ENCODE results near the gene MEAF6. TPM values are rescaled to one million over a fixed set of nuclear protein-coding genes. Genes with fewer than 3 reads are reported as not detected.
A peak's percentile ranks its signal among the peaks of the same experiment; 100 is the strongest.
"Not testable (repeated sequence)": the region's sequence is repeated elsewhere in the genome, so short reads cannot be mapped to it uniquely, and the experiment has no call there.

The MEAF6 gene
- total RNA-seq, 6 donors from 2014 or later, result 59.9 to 131 (median 75.1) TPM

- H3K9me3 ChIP-seq, result no peaks in the 10 kb centered on the region
- H3K27me3 ChIP-seq, result no peaks in the 10 kb centered on the region
- no peaks in the 10 kb centered on the region for H3K4me1 ChIP-seq
- no peak for TF ChIP-seq EP300 (IDR thresholded peaks at IDR 0.05)
- no peak for TF ChIP-seq CTCF (IDR thresholded peaks at IDR 0.05)
- no peak for TF ChIP-seq POLR2A (IDR thresholded peaks at IDR 0.05)
- no peak for TF ChIP-seq POLR2AphosphoS5 (IDR thresholded peaks at IDR 0.05)
- peak in 1 of 2 donors; percentile 46 for ATAC-seq (ENCODE audit: low FRiP score in 2 of 2)
- H3K4me3 ChIP-seq, result no peak overlapping the region
- no peak overlapping the region for H3K27ac ChIP-seq
- no peak for DNase-seq
- 85 to 87% methylated on average over 2 of the region's 2 CpGs for WGBS, 2 donors
- peaks cover 6 to 79% (median 42%) of the 10 kb centered on the region in 4 donors for H3K36me3 ChIP-seq
Observed at GRCh38 chr1:37506740-37507139, 7.8 kb downstream of the MEAF6 start.

GRCh38 chr1:37502791-37503190, 11.8 kb downstream of the MEAF6 start:
- peaks cover 3 to 85% (median 45%) of the 10 kb centered on the region in 4 donors for H3K36me3 ChIP-seq
- H3K4me1 ChIP-seq, result peaks cover 10 to 14% (median 14%) of the 10 kb centered on the region in 4 donors
- not testable (repeated sequence) for DNase-seq; ATAC-seq (ENCODE audit: low FRiP score in 2 of 2); H3K27me3 ChIP-seq; H3K4me3 ChIP-seq; H3K9me3 ChIP-seq; H3K27ac ChIP-seq
- WGBS, 2 donors, result 100% methylated on average over 2 of the region's 2 CpGs

- Histone ChIP-seq H3K27ac (no peak overlapping the region), H3K36me3 (peaks cover 3 to 80% (median 46%) of the 10 kb centered on the region in 4 donors), H3K9me3 (no peaks in the 10 kb centered on the region), H3K4me1 (peaks cover 10 to 14% (median 14%) of the 10 kb centered on the region in 4 donors), H3K4me3 (no peak overlapping the region), H3K27me3 (no peaks in the 10 kb centered on the region)
- ATAC-seq (ENCODE audit: low FRiP score in 2 of 2), result no peak
- TF ChIP-seq CTCF (IDR thresholded peaks at IDR 0.05), result no peak
- TF ChIP-seq EP300 (IDR thresholded peaks at IDR 0.05), result no peak
- no peak for TF ChIP-seq POLR2AphosphoS5 (IDR thresholded peaks at IDR 0.05)
- no peak for TF ChIP-seq POLR2A (IDR thresholded peaks at IDR 0.05)
- DNase-seq, result no peak
Observed at GRCh38 chr1:37502104-37502503, 12.5 kb downstream of the MEAF6 start.

DNA sequence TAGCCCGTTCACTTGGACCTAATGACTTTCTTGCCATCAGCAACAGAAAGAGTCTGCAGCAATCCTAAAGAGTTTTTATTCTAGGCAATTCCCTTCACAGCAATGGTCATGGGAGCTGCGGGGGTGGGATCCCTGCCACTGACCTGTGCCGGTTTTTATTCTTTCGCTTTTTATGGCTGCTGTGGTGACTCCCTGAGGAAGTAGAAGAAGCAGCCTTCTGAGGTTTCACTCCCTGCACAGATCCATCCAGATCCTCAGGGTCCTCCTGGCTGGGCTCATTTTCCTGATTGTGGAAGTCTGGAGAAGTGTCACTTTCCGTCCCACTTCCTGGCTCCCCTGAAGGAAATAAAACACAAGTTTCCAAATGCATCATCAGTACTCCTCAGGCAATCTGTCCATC, 12.9 kb downstream of the MEAF6 start:
- Histone ChIP-seq H3K36me3 (peaks cover 3 to 76% (median 44%) of the 10 kb centered on the region in 4 donors), H3K9me3 (no peaks in the 10 kb centered on the region), H3K27ac (no peak overlapping the region), H3K27me3 (no peaks in the 10 kb centered on the region), H3K4me3 (no peak overlapping the region), H3K4me1 (peaks cover 10 to 14% (median 14%) of the 10 kb centered on the region in 4 donors)
- ATAC-seq (ENCODE audit: low FRiP score in 2 of 2) (no peak), DNase-seq (no peak)
- WGBS, 2 donors, result 91 to 92% methylated on average over 5 of the region's 5 CpGs
- TF ChIP-seq EP300 (IDR thresholded peaks at IDR 0.05) (no peak), POLR2AphosphoS5 (IDR thresholded peaks at IDR 0.05) (no peak), CTCF (IDR thresholded peaks at IDR 0.05) (no peak), POLR2A (IDR thresholded peaks at IDR 0.05) (no peak)

- DNase-seq (peak in 1 of 2 donors; percentile 36), ATAC-seq (ENCODE audit: low FRiP score in 2 of 2) (peak; percentile 42 to 82)
- no peak overlapping the region for H3K4me3 ChIP-seq
- peak overlapping the region; percentile 28 to 71 (median 52) for H3K27ac ChIP-seq
- peaks cover 10 to 14% (median 14%) of the 10 kb centered on the region in 4 donors for H3K4me1 ChIP-seq
- H3K36me3 ChIP-seq, result peaks cover 3 to 72% (median 36%) of the 10 kb centered on the region in 4 donors
- 66% methylated on average over 4 of the region's 4 CpGs for WGBS, 2 donors
- no peaks in the 10 kb centered on the region for H3K9me3 ChIP-seq
- TF ChIP-seq POLR2AphosphoS5 (IDR thresholded peaks at IDR 0.05) (no peak), EP300 (IDR thresholded peaks at IDR 0.05) (peak in 1 of 4 donors; percentile 23)
- no peaks in the 10 kb centered on the region for H3K27me3 ChIP-seq
Observed at GRCh38 chr1:37498872-37499617, 15.5 kb downstream of the MEAF6 start.

All from upper lobe of left lung (tissue), 6 donors.